GM12878 (cell line): ENCODE data around the gene STMP1. TPM values are rescaled to one million over a fixed set of nuclear protein-coding genes. Genes with fewer than 3 reads are reported as not detected.

ENCODE experiments used
- ATAC-seq: fragments of 200-7000 bp; cut with Tn5 transposase; 3 replicates; pipeline ENCODE4 v1.9.1; 2020; ENCODE audit warnings: mild to moderate bottlenecking, moderate library complexity
- BruUV-seq: library from RNA; stranded (reverse); fragments of 400-500 nt; replicated peaks from 2 replicates; lab custom pipeline; 2021; lab: Mats Ljungman, UMichigan
- CTCF ChIA-PET: fragments of 300-600 bp; sonication (Branson Sonifier 250); formaldehyde crosslinking; extraction: SDS; loops from one replicate; lab custom pipeline; 2021; ENCODE audit warnings: inconsistent platforms; lab: Yijun Ruan, JAX
- POLR2A ChIA-PET: fragments of 350-600 bp; formaldehyde crosslinking; extraction: SDS; loops from one replicate; lab custom pipeline; 2021; ENCODE audit warnings: inconsistent platforms; lab: Charles Lee
- RAD21 ChIA-PET: fragments of 300-600 bp; sonication (Branson Sonifier 250); formaldehyde crosslinking; loops from one replicate; lab custom pipeline; 2023; ENCODE audit warnings: antibody characterized with exemption; ENCODE audit not compliant: unreplicated experiment; lab: Charles Lee
- SMC1A ChIA-PET: fragments of 300-600 bp; sonication (Branson Sonifier 250); formaldehyde crosslinking; loops from one replicate; lab custom pipeline; 2023; ENCODE audit not compliant: unreplicated experiment, uncharacterized antibody; lab: Charles Lee
- DNase-seq: peaks from one replicate; pipeline ENCODE4 v3.0.0-alpha.2; 2011; ENCODE audit warnings: low read depth, low spot score
- FAIRE-seq: peaks from 3 replicates; lab custom pipeline; 2011; peaks lifted over from hg19 to GRCh38; lab: Jason Lieb, UNC
- H2AFZ ChIP-seq: 2 replicates; pipeline ENCODE4 v1.6.0; 2011; ENCODE audit warnings: low read depth, low read length, control low read depth; ENCODE audit not compliant: control insufficient read depth
- H3K27ac ChIP-seq: 2 replicates; pipeline ENCODE4 v1.5.1; 2011; ENCODE audit warnings: control low read depth; ENCODE audit not compliant: control insufficient read depth, insufficient read depth
- H3K27me3 ChIP-seq, 2 experiments: replicated peaks in 1 of 2; 2 replicates each; pipeline versions ENCODE4 v1.6.0 to v1.6.1; 2011; ENCODE audit warnings: low read length in 1 of 2; ENCODE audit not compliant: control insufficient read depth in 2 of 2, insufficient read depth in 2 of 2
- H3K36me3 ChIP-seq, 2 experiments: 2 replicates each; pipeline ENCODE4 v1.5.1; 2011; ENCODE audit warnings: low read length in 1 of 2; ENCODE audit not compliant: control insufficient read depth in 2 of 2, insufficient read depth in 2 of 2
- H3K4me1 ChIP-seq: 2 replicates; pipeline ENCODE4 v1.6.1; 2011; ENCODE audit warnings: mild to moderate bottlenecking, low read length, moderate library complexity, mixed read lengths; ENCODE audit not compliant: control insufficient read depth, insufficient read depth
- H3K4me2 ChIP-seq: 2 replicates; pipeline ENCODE4 v1.6.0; 2011; ENCODE audit warnings: control low read depth; ENCODE audit not compliant: control insufficient read depth, insufficient read depth
- H3K4me3 ChIP-seq: fragments of 200-600 bp; sonication (generic); 2 replicates; pipeline ENCODE4 v1.5.1; 2016
- H3K79me2 ChIP-seq: 2 replicates; pipeline ENCODE4 v1.6.0; 2011; ENCODE audit warnings: low read length; ENCODE audit not compliant: control insufficient read depth, insufficient read depth
- H3K9ac ChIP-seq: 2 replicates; pipeline ENCODE4 v1.8.0; 2011; ENCODE audit warnings: low read length, control low read depth, mixed read lengths; ENCODE audit not compliant: control insufficient read depth, insufficient read depth
- H3K9me3 ChIP-seq: replicated peaks from 3 replicates; pipeline ENCODE4 v1.5.1; 2011; ENCODE audit warnings: mild to moderate bottlenecking, low read length; ENCODE audit not compliant: control insufficient read depth, insufficient read depth
- H4K20me1 ChIP-seq: 2 replicates; pipeline ENCODE4 v1.6.0; 2011; ENCODE audit not compliant: control insufficient read depth, insufficient read depth
- CHD1 ChIP-seq: IDR thresholded peaks from 2 replicates; pipeline ENCODE4 v1.6.1; 2012; ENCODE audit warnings: low read depth, low read length, improper control_type of control experiment
- HDAC2 ChIP-seq: fragments of 200-600 bp; sonication (generic); IDR thresholded peaks from 2 replicates; pipeline ENCODE4 v1.6.1; 2017
- MTA3 ChIP-seq: IDR thresholded peaks from 2 replicates; pipeline ENCODE4 v1.6.1; 2012; ENCODE audit warnings: low read length, inconsistent platforms, borderline replicate concordance
- MYC ChIP-seq: IDR thresholded peaks from 2 replicates; pipeline ENCODE4 v1.6.1; 2011; ENCODE audit warnings: mild to moderate bottlenecking, low read length, moderate library complexity, inconsistent platforms; ENCODE audit not compliant: insufficient read depth, insufficient replicate concordance, insufficient read length, severe bottlenecking
- POLR2A ChIP-seq: IDR thresholded peaks from 2 replicates; pipeline ENCODE4 v1.6.1; 2011; ENCODE audit warnings: low read depth, mild to moderate bottlenecking, low read length
- WGBS: methylation state at CpG from one replicate; pipeline ENCODE4 v1.1.6; 2016; ENCODE audit warnings: low lambda C conversion rate; ENCODE audit not compliant: insufficient replicate concordance, insufficient coverage; ENCODE audit errors: missing lambda C conversion rate; 5-methylcytosine and 5-hydroxymethylcytosine counted together
- in situ Hi-C: fragments of 300-500 bp; cut with MboI; formaldehyde crosslinking; loops from 9 replicates; pipeline ENCODE4 v1.14.3; 2018; ENCODE audit warnings: mixed read lengths
- intact Hi-C: fragments of 100-400 bp; cut with micrococcal nuclease; formaldehyde crosslinking; loops from one replicate; pipeline ENCODE4 v1.14.2; 2022; ENCODE audit not compliant: unreplicated experiment
- polyA plus RNA-seq, 11 experiments: library from polyadenylated mRNA; depleted of rRNA in 4 of 11; unstranded in 6 of 11; stranded (reverse) in 5 of 11; fragments of >200 nt; fragmentation: Nextera tagmentation in 4 of 11; fragmentation: Illumina TruSeq in 1 of 11; extraction: Ambion mirVana in 4 of 11; extraction: Trizol in 1 of 11; gene quantifications; 1 replicate in 1 of 11; 2 replicates in 10 of 11; pipeline versions ENCODE4 v1.2.1 to v1.2.3, GENCODE V29; 2011 to 2016; ENCODE audit warnings: inconsistent platforms in 2 of 11, missing spikeins in 2 of 11, low read depth in 1 of 11
- total RNA-seq, 4 experiments: library from RNA; depleted of rRNA in 3 of 4; stranded (reverse); fragments of >200 nt in 3 of 4; fragmentation: Illumina TruSeq in 1 of 4; extraction: Trizol in 1 of 4; gene quantifications; 2 replicates each; pipeline versions ENCODE4 v1.2.1 to v1.2.3, GENCODE V29; 2013 to 2021
- TF ChIP-seq, protein P1 (sequence below): fragments of 450-650 bp; formaldehyde crosslinking; IDR thresholded peaks from 2 replicates; pipeline ENCODE4 v1.4.0; 2020; ENCODE audit warnings: mild to moderate bottlenecking, moderate library complexity
- TF ChIP-seq, protein P2 (sequence below): IDR thresholded peaks from 2 replicates; pipeline ENCODE4 v1.6.1; 2012; ENCODE audit warnings: low read depth, low read length, improper control_type of control experiment

STMP1 gene
- total and polyA plus RNA-seq, 10 of the 15 experiments (the other 5 are each of a cell fraction or from before 2014, with no cell fraction given) = 8.0 to 79.9 (median 24.7) TPM

GRCh38 chr7:135685306-135686084, 23.2 kb downstream of the STMP1 start:
- no peak for ATAC-seq
- ChIA-PET POLR2A (no interaction called here), SMC1A (interaction anchor here (4.3 kb wide), 1 partner anchor 12 kb away, joined by 18 read pairs; no protein-coding TSS in a partner anchor), RAD21 (no interaction called here), CTCF (interaction anchor here (1.2 to 7.3 kb wide), 2 partner anchors 12 to 13 kb away, joined by 3 to 55 read pairs; no protein-coding TSS in a partner anchor)
- in situ Hi-C loops (no loop called here), intact Hi-C loops (no loop called here)
- Histone ChIP-seq H3K79me2 (no peaks in the 10 kb centered on the region), H2AFZ (no peak overlapping the region), H3K36me3 (no peaks in the 10 kb centered on the region; a peak in 1 of 4 replicates), H3K27ac (no peak overlapping the region), H4K20me1 (no peaks in the 10 kb centered on the region), H3K9ac (no peak overlapping the region), H3K9me3 (no peaks in the 10 kb centered on the region), H3K4me1 (no peaks in the 10 kb centered on the region), H3K4me2 (no peak overlapping the region), H3K4me3 (no peak overlapping the region), H3K27me3 (no peaks in the 10 kb centered on the region)
- no peak for FAIRE-seq
- no peak for DNase-seq
- 81% methylated on average over 9 of the region's 9 CpGs for WGBS
- BruUV-seq = no TSS peak
- TF ChIP-seq MYC = no peak
- TF ChIP-seq CHD1 = no peak
- TF ChIP-seq POLR2A = no peak
- TF ChIP-seq, protein P1, sequence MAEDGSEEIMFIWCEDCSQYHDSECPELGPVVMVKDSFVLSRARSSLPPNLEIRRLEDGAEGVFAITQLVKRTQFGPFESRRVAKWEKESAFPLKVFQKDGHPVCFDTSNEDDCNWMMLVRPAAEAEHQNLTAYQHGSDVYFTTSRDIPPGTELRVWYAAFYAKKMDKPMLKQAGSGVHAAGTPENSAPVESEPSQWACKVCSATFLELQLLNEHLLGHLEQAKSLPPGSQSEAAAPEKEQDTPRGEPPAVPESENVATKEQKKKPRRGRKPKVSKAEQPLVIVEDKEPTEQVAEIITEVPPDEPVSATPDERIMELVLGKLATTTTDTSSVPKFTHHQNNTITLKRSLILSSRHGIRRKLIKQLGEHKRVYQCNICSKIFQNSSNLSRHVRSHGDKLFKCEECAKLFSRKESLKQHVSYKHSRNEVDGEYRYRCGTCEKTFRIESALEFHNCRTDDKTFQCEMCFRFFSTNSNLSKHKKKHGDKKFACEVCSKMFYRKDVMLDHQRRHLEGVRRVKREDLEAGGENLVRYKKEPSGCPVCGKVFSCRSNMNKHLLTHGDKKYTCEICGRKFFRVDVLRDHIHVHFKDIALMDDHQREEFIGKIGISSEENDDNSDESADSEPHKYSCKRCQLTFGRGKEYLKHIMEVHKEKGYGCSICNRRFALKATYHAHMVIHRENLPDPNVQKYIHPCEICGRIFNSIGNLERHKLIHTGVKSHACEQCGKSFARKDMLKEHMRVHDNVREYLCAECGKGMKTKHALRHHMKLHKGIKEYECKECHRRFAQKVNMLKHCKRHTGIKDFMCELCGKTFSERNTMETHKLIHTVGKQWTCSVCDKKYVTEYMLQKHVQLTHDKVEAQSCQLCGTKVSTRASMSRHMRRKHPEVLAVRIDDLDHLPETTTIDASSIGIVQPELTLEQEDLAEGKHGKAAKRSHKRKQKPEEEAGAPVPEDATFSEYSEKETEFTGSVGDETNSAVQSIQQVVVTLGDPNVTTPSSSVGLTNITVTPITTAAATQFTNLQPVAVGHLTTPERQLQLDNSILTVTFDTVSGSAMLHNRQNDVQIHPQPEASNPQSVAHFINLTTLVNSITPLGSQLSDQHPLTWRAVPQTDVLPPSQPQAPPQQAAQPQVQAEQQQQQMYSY = no peak
- TF ChIP-seq, protein P2, sequence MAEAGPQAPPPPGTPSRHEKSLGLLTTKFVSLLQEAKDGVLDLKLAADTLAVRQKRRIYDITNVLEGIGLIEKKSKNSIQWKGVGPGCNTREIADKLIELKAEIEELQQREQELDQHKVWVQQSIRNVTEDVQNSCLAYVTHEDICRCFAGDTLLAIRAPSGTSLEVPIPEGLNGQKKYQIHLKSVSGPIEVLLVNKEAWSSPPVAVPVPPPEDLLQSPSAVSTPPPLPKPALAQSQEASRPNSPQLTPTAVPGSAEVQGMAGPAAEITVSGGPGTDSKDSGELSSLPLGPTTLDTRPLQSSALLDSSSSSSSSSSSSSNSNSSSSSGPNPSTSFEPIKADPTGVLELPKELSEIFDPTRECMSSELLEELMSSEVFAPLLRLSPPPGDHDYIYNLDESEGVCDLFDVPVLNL = no peak
- no peak for TF ChIP-seq HDAC2
- no peak for TF ChIP-seq MTA3
